IMR-90 (cell line): ENCODE measurements around the gene SOCS3. TPM values are rescaled to one million over a fixed set of nuclear protein-coding genes. Genes with fewer than 3 reads are reported as not detected.

Source experiments
- ATAC-seq: fragments of 200-7000 bp; cut with Tn5 transposase; 2 replicates; pipeline ENCODE4 v1.9.1; 2020; ENCODE audit warnings: low read depth, mild to moderate bottlenecking, moderate library complexity
- BruUV-seq: library from RNA; stranded (reverse); fragments of 400-500 nt; replicated peaks from 2 replicates; lab custom pipeline; 2021; lab: Mats Ljungman, UMichigan
- CTCF ChIA-PET: fragments of 300-600 bp; formaldehyde crosslinking; extraction: SDS; loops from one replicate; lab custom pipeline; 2021; ENCODE audit warnings: antibody characterized with exemption; lab: Yijun Ruan, JAX
- POLR2A ChIA-PET: fragments of 300-600 bp; sonication (Branson Sonifier 250); formaldehyde crosslinking; loops from one replicate; lab custom pipeline; 2022; ENCODE audit warnings: antibody characterized with exemption; ENCODE audit not compliant: unreplicated experiment; lab: Charles Lee
- DNase-seq: peaks from one replicate; pipeline ENCODE4 v3.0.0; 2013
- H2AFZ ChIP-seq: replicated peaks from 2 replicates; pipeline ENCODE3; 2013; ENCODE audit warnings: low read length, mild to moderate bottlenecking; ENCODE audit not compliant: poor library complexity
- H2AK5ac ChIP-seq: 2 replicates; pipeline ENCODE4 v1.6.1; 2013; ENCODE audit warnings: low read depth, low read length, inconsistent platforms
- H2AK9ac ChIP-seq: replicated peaks from 2 replicates; pipeline ENCODE3; 2013; ENCODE audit warnings: mild to moderate bottlenecking, low read depth, low read length, moderate library complexity; ENCODE audit not compliant: poor library complexity
- H2BK120ac ChIP-seq: 2 replicates; pipeline ENCODE4 v1.6.1; 2013; ENCODE audit warnings: low read depth, low read length, inconsistent platforms
- H2BK15ac ChIP-seq: 3 replicates; pipeline ENCODE4 v1.6.1; 2013; ENCODE audit warnings: low read depth, low read length, inconsistent platforms
- H2BK20ac ChIP-seq: 2 replicates; pipeline ENCODE4 v1.6.1; 2013; ENCODE audit warnings: low read depth, mild to moderate bottlenecking, inconsistent platforms, low read length, moderate library complexity
- H2BK5ac ChIP-seq: 2 replicates; pipeline ENCODE4 v1.6.1; 2013; ENCODE audit warnings: mild to moderate bottlenecking, low read depth, low read length, inconsistent platforms; ENCODE audit not compliant: poor library complexity, severe bottlenecking
- H3K14ac ChIP-seq: replicated peaks from 2 replicates; pipeline ENCODE4 v1.6.1; 2013; ENCODE audit warnings: low read depth, low read length, inconsistent platforms
- H3K18ac ChIP-seq: 2 replicates; pipeline ENCODE4 v1.6.1; 2013; ENCODE audit warnings: low read depth, low read length, control low read depth
- H3K23ac ChIP-seq: 2 replicates; pipeline ENCODE4 v1.6.1; 2013; ENCODE audit warnings: low read depth, low read length, inconsistent platforms
- H3K27ac ChIP-seq: 2 replicates; pipeline ENCODE4 v1.5.1; 2013; ENCODE audit warnings: mild to moderate bottlenecking, control low read depth, low read length; ENCODE audit not compliant: insufficient read depth
- H3K27me3 ChIP-seq: 2 replicates; pipeline ENCODE4 v1.6.1; 2013; ENCODE audit warnings: low read length; ENCODE audit not compliant: control insufficient read depth, insufficient read depth
- H3K36me3 ChIP-seq: 2 replicates; pipeline ENCODE4 v1.6.1; 2013; ENCODE audit warnings: low read length, mixed read lengths; ENCODE audit not compliant: control insufficient read depth, insufficient read depth
- H3K4ac ChIP-seq: 2 replicates; pipeline ENCODE4 v1.6.1; 2013; ENCODE audit warnings: low read depth, low read length, inconsistent platforms
- H3K4me1 ChIP-seq: 2 replicates; pipeline ENCODE4 v1.6.1; 2013; ENCODE audit warnings: low read length, mixed read lengths; ENCODE audit not compliant: control insufficient read depth, insufficient read depth
- H3K4me2 ChIP-seq: 2 replicates; pipeline ENCODE4 v1.6.1; 2013; ENCODE audit warnings: low read depth, mild to moderate bottlenecking, control low read depth, low read length, moderate library complexity
- H3K4me3 ChIP-seq: 2 replicates; pipeline ENCODE4 v1.5.1; 2013; ENCODE audit warnings: low read depth, mild to moderate bottlenecking, control low read depth, low read length, moderate library complexity; ENCODE audit not compliant: insufficient read depth
- H3K56ac ChIP-seq: 2 replicates; pipeline ENCODE4 v1.6.1; 2013; ENCODE audit warnings: low read length, inconsistent platforms; ENCODE audit not compliant: insufficient read depth; ENCODE audit errors: extremely low read depth
- H3K79me1 ChIP-seq, 2 experiments: 2 replicates each; pipeline ENCODE4 v1.6.1; 2013; ENCODE audit warnings: low read length in 2 of 2, inconsistent platforms in 1 of 2, low read depth in 1 of 2
- H3K9ac ChIP-seq: 2 replicates; pipeline ENCODE4 v1.6.1; 2013; ENCODE audit warnings: low read depth, low read length, control low read depth
- H3K9me1 ChIP-seq: 2 replicates; pipeline ENCODE4 v1.6.1; 2013; ENCODE audit warnings: low read length, inconsistent platforms; ENCODE audit not compliant: insufficient read depth
- H3K9me3 ChIP-seq: 2 replicates; pipeline ENCODE4 v1.6.1; 2013; ENCODE audit warnings: low read length; ENCODE audit not compliant: control insufficient read depth, insufficient read depth
- H4K20me1 ChIP-seq: 2 replicates; pipeline ENCODE4 v1.6.1; 2013; ENCODE audit warnings: low read length, inconsistent platforms; ENCODE audit not compliant: insufficient read depth
- H4K5ac ChIP-seq: 2 replicates; pipeline ENCODE4 v1.6.1; 2013; ENCODE audit warnings: mild to moderate bottlenecking, low read depth, low read length, control low read depth
- H4K8ac ChIP-seq, 2 experiments: 2 replicates each; pipeline ENCODE4 v1.6.1; 2013; ENCODE audit warnings: low read depth in 2 of 2, low read length in 2 of 2, control low read depth in 1 of 2, inconsistent platforms in 1 of 2
- H4K91ac ChIP-seq: 2 replicates; pipeline ENCODE4 v1.6.1; 2013; ENCODE audit warnings: low read depth, low read length, inconsistent platforms; ENCODE audit not compliant: insufficient read depth
- CEBPB ChIP-seq: IDR thresholded peaks from 2 replicates; pipeline ENCODE4 v1.6.1; 2012; ENCODE audit warnings: low read depth, low read length, improper control_type of control experiment
- CHD1 ChIP-seq: IDR thresholded peaks from 2 replicates; pipeline ENCODE4 v1.6.1; 2012; ENCODE audit warnings: low read depth, low read length, improper control_type of control experiment
- FOS ChIP-seq: fragments of 150-350 bp; IDR thresholded peaks from 2 replicates; pipeline ENCODE4 v1.6.1; 2016; ENCODE audit warnings: low read depth, low read length
- MAFK ChIP-seq: IDR thresholded peaks from 2 replicates; pipeline ENCODE4 v1.6.1; 2012; ENCODE audit warnings: low read depth, low read length, improper control_type of control experiment
- MAZ ChIP-seq: IDR thresholded peaks from 2 replicates; pipeline ENCODE4 v1.6.1; 2012; ENCODE audit warnings: low read depth, mild to moderate bottlenecking, low read length, improper control_type of control experiment, moderate library complexity, borderline replicate concordance
- MXI1 ChIP-seq: IDR thresholded peaks from 2 replicates; pipeline ENCODE4 v1.6.1; 2012; ENCODE audit warnings: low read depth, mild to moderate bottlenecking, low read length, moderate library complexity, borderline replicate concordance
- NFE2L2 ChIP-seq: fragments of 150-350 bp; IDR thresholded peaks from 2 replicates; pipeline ENCODE4 v1.6.1; 2016; ENCODE audit warnings: low read depth, mild to moderate bottlenecking, low read length
- POLR2A ChIP-seq: IDR thresholded peaks from 2 replicates; pipeline ENCODE4 v1.6.1; 2012; ENCODE audit warnings: mild to moderate bottlenecking, low read depth, low read length
- RAD21 ChIP-seq: IDR thresholded peaks from 2 replicates; pipeline ENCODE4 v1.6.1; 2012; ENCODE audit warnings: low read length, improper control_type of control experiment
- RFX5 ChIP-seq: IDR thresholded peaks from 2 replicates; pipeline ENCODE4 v1.8.0; 2012; ENCODE audit warnings: low read depth, mild to moderate bottlenecking, low read length, moderate library complexity
- WGBS, 2 experiments: methylation state at CpG; one replicate each; pipeline versions ENCODE4 v1.1.5 to v1.1.7; 2013; ENCODE audit warnings: missing lambda C conversion rate in 2 of 2; ENCODE audit not compliant: insufficient read length in 1 of 2; ENCODE audit errors: extremely low coverage in 2 of 2; 5-methylcytosine and 5-hydroxymethylcytosine counted together
- dilution Hi-C: fragments of 300-500 bp; cut with HindIII; formaldehyde crosslinking; loops from one replicate; pipeline ENCODE4 v1.14.3; 2018; ENCODE audit warnings: low sequenced_read_pairs; ENCODE audit not compliant: unreplicated experiment
- in situ Hi-C: fragments of 300-500 bp; cut with MboI; formaldehyde crosslinking; loops from 3 replicates; pipeline ENCODE4 v1.14.3; 2019; ENCODE audit warnings: low sequenced_read_pairs, inconsistent platforms, mixed read lengths
- intact Hi-C: fragments of 100-400 bp; cut with micrococcal nuclease; formaldehyde crosslinking; loops from 2 replicates; pipeline ENCODE4 v1.10.0; 2022
- polyA plus RNA-seq, 3 experiments: library from polyadenylated mRNA; depleted of rRNA; stranded (reverse); fragments of >200 nt; gene quantifications; 2 replicates each; pipeline ENCODE4 v1.2.3, GENCODE V29; 2012; ENCODE audit warnings: low replicate concordance in 1 of 3
- total RNA-seq: library from RNA; depleted of rRNA; stranded (reverse); fragments of >200 nt; gene quantifications from 2 replicates; pipeline ENCODE4 v1.2.3, GENCODE V29; 2012
- TF ChIP-seq, protein P1 (sequence below): fragments of 150-350 bp; IDR thresholded peaks from 2 replicates; pipeline ENCODE4 v1.6.1; 2017; ENCODE audit warnings: mild to moderate bottlenecking, antibody characterized with exemption, low read length, low read depth

SOCS3 gene
- total and polyA plus RNA-seq, 2 of the 4 experiments (the other 2 are of a cell fraction) = 19.2 to 19.9 TPM

DNA sequence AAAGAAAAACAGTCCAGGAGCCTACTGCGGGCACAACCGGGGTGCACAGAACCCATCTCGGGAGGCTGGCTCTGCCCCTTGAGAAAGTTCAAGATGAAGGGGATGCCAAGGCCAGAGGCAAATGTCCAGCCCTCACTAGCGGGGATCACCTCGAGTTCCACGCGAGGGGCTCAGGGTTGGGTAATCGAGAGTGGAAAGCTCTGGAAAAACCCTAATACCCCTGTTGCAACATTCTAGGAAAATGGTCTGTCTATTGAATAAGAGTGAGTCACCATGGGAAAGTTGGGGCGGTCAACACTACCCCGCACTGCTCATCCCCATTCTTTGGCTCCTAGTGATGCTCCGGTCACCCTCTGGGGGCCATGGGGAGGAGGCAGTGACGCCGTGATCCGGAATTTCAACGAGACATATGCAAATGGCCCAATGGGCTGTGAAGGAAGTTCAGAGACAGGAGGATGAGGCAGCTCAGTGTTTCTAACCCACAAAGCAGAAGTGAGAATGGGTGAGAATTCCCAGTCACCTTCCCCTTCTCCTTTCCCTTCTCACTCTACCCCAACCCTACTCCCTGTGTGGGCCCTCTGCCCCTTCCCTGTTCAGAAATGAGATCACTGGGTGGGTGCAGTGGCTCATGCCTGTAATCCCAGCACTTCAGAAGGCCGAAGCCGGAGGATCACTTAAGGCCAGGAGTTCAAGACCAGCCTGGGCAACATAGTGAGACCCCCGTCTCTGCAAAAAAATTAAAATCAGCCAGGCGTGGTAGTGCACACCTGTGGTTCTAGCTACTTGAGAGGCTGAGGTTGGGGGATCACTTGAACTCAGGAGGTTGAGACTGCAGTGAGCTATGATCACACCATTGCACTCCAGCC, 22.4 kb downstream of the SOCS3 start (continued):
- TF ChIP-seq, protein P1, sequence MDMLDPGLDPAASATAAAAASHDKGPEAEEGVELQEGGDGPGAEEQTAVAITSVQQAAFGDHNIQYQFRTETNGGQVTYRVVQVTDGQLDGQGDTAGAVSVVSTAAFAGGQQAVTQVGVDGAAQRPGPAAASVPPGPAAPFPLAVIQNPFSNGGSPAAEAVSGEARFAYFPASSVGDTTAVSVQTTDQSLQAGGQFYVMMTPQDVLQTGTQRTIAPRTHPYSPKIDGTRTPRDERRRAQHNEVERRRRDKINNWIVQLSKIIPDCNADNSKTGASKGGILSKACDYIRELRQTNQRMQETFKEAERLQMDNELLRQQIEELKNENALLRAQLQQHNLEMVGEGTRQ = no peak

DNA sequence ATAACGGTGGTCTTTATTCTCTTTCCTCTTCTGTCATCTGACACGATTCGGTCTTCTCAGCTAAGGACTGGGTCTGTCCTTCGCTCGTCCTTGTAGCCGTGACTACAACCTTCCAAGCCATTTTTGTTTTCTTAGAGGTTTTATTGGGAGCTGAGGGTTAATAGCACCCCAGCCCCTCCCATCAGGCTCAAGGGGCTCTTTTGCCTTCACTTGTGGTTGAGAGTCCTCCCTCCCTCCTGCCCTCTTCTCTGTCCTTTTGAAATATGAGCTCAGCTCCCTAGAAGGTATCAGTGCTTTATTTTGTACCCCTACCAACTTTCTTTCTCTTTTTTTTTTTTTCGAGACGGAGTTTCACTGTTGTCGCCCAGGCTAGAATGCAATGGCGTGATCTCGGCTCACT, 24.7 kb downstream of the SOCS3 start:
- no TSS peak for BruUV-seq
- ChIA-PET POLR2A (no interaction called here), CTCF (interaction anchor here (0.6 to 0.9 kb wide), 2 partner anchors 9 to 228 kb away, joined by 3 read pairs; no protein-coding TSS in a partner anchor)
- Histone ChIP-seq H3K9me1 (peaks cover 13% of the 10 kb centered on the region), H3K9me3 (no peaks in the 10 kb centered on the region), H3K27me3 (no peaks in the 10 kb centered on the region), H4K8ac (peak overlapping the region; percentile 54 to 94), H4K20me1 (no peaks in the 10 kb centered on the region), H2BK120ac (peak overlapping the region; percentile 96), H3K56ac (peak overlapping the region; percentile 72; the same call in 1 of the 2 replicates), H4K91ac (peak overlapping the region; percentile 95), H3K36me3 (no peaks in the 10 kb centered on the region), H3K18ac (peak overlapping the region; percentile 61), H3K4ac (peak overlapping the region; percentile 92), H3K9ac (0 out of 2 replicates have a peak overlapping the region, but pooled peaks have one; percentile 5), H3K4me3 (no peak overlapping the region), H2AFZ (peak overlapping the region; percentile 86), H3K4me2 (no peak overlapping the region), H3K27ac (peak overlapping the region; percentile 65), H3K79me1 (peaks cover 0 to 4% of the 10 kb centered on the region in 2 experiments; a peak in 1 of 4 replicates), H3K23ac (peak overlapping the region; percentile 82), H2AK9ac (peak overlapping the region; percentile 94), H2BK20ac (peak overlapping the region; percentile 96), H3K14ac (peak overlapping the region; percentile 88), H2AK5ac (peak overlapping the region; percentile 98), H2BK15ac (peak overlapping the region; percentile 84), H3K4me1 (peaks cover 20% of the 10 kb centered on the region), H2BK5ac (peak overlapping the region; percentile 93), H4K5ac (peak overlapping the region; percentile 81)
- intact Hi-C loops = no loop called here
- in situ Hi-C loops = no loop called here
- dilution Hi-C loops = no loop called here
- TF ChIP-seq FOS (no peak), MAFK (no peak), POLR2A (no peak), NFE2L2 (no peak), RAD21 (no peak), MXI1 (no peak), RFX5 (no peak), MAZ (no peak), CEBPB (no peak), CHD1 (no peak)
- TF ChIP-seq, protein P1 = no peak
- DNase-seq = no peak
- 83% methylated on average over 1 of the region's 11 CpGs; no CpG with 5 or more reads in 1 of the 2 experiments for WGBS, 2 experiments
- ATAC-seq = no peak
